Brain microvascular endothelial cell (primary cell): ENCODE measurements around the gene NR1D1.

ENCODE experiments used
- DNase-seq: peaks from one replicate; pipeline ENCODE4 v3.0.0-alpha.2; 2020
- H3K27ac ChIP-seq: fragments of 250-450 bp; sonication (Bioruptor Pico); 2 replicates; pipeline ENCODE4 v1.5.1; 2020; ENCODE audit warnings: mild to moderate bottlenecking, moderate library complexity
- H3K27me3 ChIP-seq: fragments of 250-450 bp; sonication (Bioruptor Pico); replicated peaks from 2 replicates; pipeline ENCODE4 v1.5.1; 2020; ENCODE audit warnings: mild to moderate bottlenecking
- H3K36me3 ChIP-seq: fragments of 250-450 bp; sonication (Bioruptor Pico); replicated peaks from 2 replicates; pipeline ENCODE4 v1.5.1; 2020; ENCODE audit warnings: mild to moderate bottlenecking
- H3K4me3 ChIP-seq: 2 replicates; pipeline ENCODE4 v1.5.1; 2011; ENCODE audit warnings: low read depth, mild to moderate bottlenecking, control low read depth, low read length, moderate library complexity
- in situ Hi-C: cut with HindIII; loops from 2 replicates; pipeline ENCODE4 v1.10.0; 2017; ENCODE audit warnings: low sequenced_read_pairs, low pct_ligation_motif_present
- TF ChIP-seq, protein P1 (sequence below): IDR thresholded peaks from 2 replicates; pipeline ENCODE4 v1.5.1; 2011; ENCODE audit warnings: low read depth, mild to moderate bottlenecking, moderate library complexity, low read length, control low read depth, inconsistent platforms; ENCODE audit errors: missing control alignments

The NR1D1 gene

DNA sequence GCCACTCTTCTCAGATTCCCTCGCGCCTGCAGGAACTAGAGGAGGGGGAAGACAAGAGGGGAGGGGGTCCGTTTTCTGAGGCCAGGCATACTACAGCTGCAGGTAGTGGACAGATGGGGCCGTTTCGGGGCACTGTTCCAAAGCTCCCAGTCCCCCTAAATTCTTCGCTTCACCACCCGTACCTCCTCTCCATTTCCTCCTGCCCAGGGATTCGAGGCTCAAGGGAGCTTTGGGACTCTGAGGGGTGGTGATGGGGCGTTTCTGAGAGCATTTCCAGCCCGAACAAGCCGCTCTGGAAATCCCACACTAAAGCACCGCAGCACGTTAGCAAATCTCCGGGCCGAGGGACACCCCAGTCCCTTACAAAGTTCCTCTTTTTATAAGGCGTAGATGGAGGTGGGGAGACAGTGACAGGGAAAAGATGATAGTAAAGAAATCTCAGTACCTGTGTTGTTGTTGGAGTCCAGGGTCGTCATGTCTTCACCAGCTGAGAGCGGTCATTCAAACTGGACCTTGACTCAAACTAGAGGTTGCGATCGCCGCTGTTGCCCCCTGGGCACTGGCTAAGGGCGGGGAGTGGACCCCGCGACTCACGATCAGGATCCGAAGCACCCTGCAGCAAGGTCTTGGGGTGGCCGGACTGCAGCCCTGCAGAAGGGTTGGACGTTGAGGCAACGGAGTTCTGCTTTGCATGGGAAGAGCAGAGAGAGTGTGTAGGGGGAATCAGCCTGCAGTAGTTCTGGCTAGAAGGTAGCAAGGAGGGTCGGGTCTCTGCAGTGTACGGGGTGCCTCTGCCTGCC lies 570 bp downstream of the NR1D1 start:
- H3K4me3 ChIP-seq = peak overlapping the region; percentile 57
- DNase-seq = no peak
- in situ Hi-C loops = no loop called here

DNA sequence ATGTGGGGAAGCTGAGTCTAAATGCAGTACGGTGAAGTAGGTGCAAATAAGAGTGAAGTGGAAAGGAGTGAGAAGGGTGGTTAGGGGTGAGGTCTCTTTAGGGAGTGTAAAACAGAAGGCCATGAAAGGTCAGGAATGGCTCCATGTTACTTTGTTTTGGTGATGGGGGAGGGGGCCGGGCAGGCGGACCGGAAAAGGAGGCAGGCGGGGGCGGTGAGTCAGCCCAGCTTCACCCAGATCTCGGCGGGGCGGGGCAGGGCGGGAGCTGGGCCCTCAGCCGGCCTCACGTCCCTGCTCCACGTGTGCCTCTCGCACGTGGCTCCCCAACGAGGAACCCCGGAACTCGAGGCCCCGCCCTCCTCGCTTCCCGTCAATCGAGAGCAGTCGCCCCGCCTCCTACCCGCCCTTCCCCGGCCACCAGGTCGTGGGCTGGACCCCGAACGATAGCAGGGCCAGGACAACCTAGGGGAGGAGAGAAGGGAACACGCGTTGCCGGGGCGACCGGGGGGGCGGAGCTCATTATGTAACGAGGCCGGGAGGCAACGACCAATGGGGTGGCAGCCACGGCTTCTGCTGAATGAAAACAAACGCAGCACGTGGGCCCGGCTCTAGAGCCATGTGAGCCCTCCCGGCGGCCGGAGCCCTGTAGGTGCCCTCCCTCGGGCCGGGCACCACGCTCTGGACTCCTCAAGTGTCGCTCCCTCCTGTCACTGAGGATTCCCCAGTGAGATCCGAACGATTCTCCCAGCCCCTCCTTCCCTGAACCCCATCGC lies 1.4 kb downstream of the NR1D1 start:
- Histone ChIP-seq H3K27me3 (no peaks in the 10 kb centered on the region), H3K4me3 (peak overlapping the region; percentile 57), H3K36me3 (peaks cover 15% of the 10 kb centered on the region), H3K27ac (peak overlapping the region; percentile 93)
- TF ChIP-seq, protein P1, sequence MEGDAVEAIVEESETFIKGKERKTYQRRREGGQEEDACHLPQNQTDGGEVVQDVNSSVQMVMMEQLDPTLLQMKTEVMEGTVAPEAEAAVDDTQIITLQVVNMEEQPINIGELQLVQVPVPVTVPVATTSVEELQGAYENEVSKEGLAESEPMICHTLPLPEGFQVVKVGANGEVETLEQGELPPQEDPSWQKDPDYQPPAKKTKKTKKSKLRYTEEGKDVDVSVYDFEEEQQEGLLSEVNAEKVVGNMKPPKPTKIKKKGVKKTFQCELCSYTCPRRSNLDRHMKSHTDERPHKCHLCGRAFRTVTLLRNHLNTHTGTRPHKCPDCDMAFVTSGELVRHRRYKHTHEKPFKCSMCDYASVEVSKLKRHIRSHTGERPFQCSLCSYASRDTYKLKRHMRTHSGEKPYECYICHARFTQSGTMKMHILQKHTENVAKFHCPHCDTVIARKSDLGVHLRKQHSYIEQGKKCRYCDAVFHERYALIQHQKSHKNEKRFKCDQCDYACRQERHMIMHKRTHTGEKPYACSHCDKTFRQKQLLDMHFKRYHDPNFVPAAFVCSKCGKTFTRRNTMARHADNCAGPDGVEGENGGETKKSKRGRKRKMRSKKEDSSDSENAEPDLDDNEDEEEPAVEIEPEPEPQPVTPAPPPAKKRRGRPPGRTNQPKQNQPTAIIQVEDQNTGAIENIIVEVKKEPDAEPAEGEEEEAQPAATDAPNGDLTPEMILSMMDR = no peak
- in situ Hi-C loops = no loop called here
- DNase-seq = peak; percentile 98

More for the DNA sequence above, 570 bp downstream of the NR1D1 start:
- TF ChIP-seq, protein P1 = no peak
- no peaks in the 10 kb centered on the region for H3K27me3 ChIP-seq
- H3K27ac ChIP-seq = peak overlapping the region; percentile 93
- H3K36me3 ChIP-seq = peaks cover 11% of the 10 kb centered on the region

DNA sequence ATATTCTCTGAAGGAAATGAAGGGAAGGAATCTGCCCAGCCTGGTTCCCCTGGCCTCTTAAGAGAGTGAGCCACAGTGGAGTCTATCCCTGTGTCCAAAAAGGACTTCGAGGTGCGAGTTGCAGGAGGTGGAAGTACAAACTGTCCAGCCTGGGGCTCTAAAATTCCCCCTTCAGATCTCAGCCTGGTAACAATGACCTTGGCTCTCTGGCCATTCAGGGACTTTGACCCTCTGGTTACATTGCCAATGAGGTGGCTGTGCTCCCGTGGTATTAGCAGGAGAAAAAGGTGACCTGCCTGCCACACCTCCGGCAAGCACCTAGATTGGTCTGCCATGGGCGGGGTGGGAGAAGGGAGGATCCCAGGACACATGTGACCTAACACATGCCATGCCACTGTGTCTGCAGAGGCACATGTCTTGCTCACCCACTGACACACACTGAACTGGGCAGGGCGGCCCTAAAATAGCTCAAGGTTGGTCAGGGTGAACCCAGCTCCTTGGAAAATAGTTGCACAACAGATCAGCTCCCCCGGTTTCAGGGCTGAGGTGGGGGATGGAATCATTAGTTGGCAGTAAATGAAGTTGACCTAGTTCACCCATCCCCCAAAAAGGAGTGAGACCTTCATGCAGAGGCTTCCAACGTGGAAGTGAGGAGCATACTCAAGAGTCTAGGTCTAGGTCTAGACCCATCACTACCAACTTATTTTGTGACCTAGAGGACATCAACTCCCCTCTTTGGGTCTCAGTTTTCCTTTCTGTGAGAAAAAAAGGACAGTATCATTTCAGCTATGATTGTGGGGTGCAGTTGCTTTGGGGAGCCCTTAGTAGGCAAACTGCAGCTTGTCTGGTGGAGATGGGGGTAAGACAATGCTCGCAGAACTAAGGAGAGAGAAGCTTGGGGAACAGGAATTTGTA lies 2.2 kb downstream of the NR1D1 start:
- no peak for DNase-seq
- H3K27me3 ChIP-seq = no peaks in the 10 kb centered on the region
- H3K4me3 ChIP-seq = peak overlapping the region; percentile 26
- TF ChIP-seq, protein P1 = no peak
- in situ Hi-C loops = no loop called here
- peak overlapping the region; percentile 75 for H3K27ac ChIP-seq
- peaks cover 24% of the 10 kb centered on the region for H3K36me3 ChIP-seq

DNA sequence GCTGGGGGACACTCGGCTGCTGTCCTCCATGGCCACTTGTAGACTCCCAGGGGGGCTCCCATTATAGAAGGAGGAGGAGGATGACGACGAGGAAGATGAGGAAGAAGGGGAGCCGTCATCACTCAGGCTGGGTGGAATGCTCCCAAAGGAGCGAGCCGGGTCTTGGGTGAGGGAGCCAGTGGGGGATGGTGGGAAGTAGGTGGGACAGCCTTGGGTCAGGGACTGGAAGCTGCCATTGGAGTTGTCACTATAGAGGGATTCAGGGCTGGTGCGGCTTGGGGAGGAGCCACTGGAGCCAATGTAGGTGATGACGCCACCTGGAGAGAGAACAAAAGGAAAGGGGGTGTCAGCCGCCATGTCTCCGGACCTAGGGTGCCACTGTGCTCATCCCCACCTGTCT lies 3.3 kb downstream of the NR1D1 start:
- Histone ChIP-seq H3K36me3 (peaks cover 27% of the 10 kb centered on the region), H3K27me3 (no peaks in the 10 kb centered on the region), H3K4me3 (no peak overlapping the region), H3K27ac (no peak overlapping the region)
- TF ChIP-seq, protein P1 = no peak
- no peak for DNase-seq
- in situ Hi-C loops = no loop called here

DNA sequence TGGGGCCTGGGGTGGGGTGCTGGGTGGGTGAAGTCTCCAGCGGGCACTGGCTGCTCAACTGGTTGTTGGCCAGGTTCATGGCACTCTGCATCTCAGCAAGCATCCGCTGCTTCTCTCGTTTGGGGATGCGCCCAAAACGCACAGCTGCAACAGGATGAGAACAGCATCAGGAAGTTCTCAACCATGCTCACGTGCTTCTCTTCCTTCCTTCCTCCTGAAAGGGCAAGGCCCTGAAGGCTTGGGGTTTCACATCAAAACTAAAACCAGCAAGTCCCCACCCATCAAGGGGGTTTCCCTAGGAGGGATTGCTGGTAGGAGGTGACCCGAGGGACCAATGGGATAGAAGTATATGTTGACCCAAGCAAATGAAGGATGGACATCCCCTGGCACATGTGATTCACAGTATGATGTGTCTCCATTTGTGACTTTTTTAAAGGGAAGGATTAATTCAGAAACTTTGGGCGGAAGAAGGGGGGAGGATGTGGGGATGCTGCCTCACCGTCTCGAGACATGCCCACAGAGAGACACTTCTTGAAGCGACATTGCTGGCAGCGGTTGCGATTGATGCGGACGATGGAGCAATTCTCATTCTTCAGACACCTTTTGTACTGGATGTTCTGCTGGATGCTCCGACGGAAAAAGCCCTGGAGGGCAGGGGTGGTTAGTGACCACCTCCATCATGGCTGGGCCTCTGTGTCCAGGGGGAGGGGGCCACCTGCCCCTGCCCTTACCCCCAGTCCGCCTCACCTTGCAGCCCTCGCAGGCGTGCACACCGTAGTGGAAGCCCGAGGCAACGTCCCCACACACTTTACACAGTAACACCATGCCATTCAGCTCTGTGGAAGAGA lies 4.2 kb downstream of the NR1D1 start:
- Histone ChIP-seq H3K27ac (no peak overlapping the region), H3K4me3 (no peak overlapping the region), H3K36me3 (peaks cover 27% of the 10 kb centered on the region), H3K27me3 (no peaks in the 10 kb centered on the region)
- DNase-seq = no peak
- in situ Hi-C loops = no loop called here
- TF ChIP-seq, protein P1 = no peak
